NCI-H2196 treated with DMSO at 0.1 percent for 48 hours (cell line): Measurements from ENCODE around the gene ACTR3C.
A peak's percentile ranks its signal among the peaks of the same experiment; 100 is the strongest.

Source experiments
- DNase-seq: peaks from one replicate; lab custom pipeline; 2025; ENCODE audit not compliant: unreplicated experiment; lab: John Stamatoyannopoulos, UW

ACTR3C gene

DNA sequence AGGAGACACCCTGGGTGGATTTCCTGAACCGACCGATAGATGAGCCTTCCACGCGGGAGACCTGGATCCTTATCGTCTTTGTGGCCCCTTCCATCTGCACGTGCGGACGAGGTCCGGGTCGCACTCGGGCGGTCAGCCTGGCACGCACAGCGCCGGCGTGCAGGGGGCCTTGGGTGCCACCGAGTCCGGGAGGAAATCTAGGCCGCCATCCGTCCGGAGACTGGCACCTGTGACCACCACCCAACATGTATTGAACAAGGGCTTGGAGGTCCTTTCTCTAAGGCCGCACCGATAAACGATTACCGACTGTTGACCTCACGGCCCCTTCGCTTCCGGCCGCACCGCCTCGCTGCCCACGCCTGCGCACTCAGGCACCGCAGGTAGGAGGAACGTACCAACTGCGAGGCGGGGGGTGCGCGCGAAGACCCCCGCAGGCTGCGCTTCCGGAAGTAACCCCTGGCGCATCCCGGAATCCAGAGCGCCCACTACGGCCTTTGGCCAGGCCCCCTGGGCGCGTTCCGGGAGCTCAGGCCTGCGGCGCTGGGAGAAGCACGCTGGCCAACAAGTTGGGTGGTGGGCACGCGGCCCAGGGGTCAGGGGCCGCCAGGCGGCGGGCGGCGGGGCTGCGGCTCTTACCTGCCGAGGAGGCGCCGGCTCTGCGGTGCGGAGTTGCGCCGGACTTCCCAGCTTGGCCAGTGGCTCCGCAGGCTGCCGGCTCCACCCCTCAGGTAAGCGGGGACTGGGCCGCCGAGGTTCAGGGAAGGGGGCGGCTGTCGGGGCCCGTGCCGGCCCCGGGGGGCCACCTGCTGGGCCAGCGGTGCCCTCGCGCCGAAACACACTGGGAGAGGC is at the start of gene ACTR3C, which contains the start of gene LRRC61:
Gene ACTR3C, minus strand, starts transcription at position 713 of the 849 bp plus-strand sequence. CDS start 28,249 bp downstream, outside the sequence.
Gene LRRC61, plus strand, starts transcription at position 523 of the 849 bp plus-strand sequence. CDS start 13,507 bp downstream, outside the sequence.
- DNase-seq = peak; percentile 50

- no peak for DNase-seq
Measured at GRCh38 chr7:150372271-150373048, 49.1 kb upstream of the ACTR3C start.

DNA sequence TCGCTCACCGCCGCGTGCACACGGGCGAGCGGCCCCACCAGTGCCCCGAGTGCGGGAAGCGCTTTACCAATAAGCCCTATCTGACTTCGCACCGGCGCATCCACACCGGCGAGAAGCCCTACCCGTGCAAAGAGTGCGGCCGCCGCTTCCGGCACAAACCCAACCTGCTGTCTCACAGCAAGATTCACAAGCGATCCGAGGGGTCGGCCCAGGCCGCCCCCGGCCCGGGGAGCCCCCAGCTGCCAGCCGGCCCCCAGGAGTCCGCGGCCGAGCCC is 48.6 kb upstream of the ACTR3C start:
- DNase-seq = no peak

- no peak for DNase-seq
Measured at GRCh38 chr7:150371131-150371995, 48.0 kb upstream of the ACTR3C start.

- DNase-seq = no peak
Measured at GRCh38 chr7:150370612-150371071, 47.3 kb upstream of the ACTR3C start.

DNA sequence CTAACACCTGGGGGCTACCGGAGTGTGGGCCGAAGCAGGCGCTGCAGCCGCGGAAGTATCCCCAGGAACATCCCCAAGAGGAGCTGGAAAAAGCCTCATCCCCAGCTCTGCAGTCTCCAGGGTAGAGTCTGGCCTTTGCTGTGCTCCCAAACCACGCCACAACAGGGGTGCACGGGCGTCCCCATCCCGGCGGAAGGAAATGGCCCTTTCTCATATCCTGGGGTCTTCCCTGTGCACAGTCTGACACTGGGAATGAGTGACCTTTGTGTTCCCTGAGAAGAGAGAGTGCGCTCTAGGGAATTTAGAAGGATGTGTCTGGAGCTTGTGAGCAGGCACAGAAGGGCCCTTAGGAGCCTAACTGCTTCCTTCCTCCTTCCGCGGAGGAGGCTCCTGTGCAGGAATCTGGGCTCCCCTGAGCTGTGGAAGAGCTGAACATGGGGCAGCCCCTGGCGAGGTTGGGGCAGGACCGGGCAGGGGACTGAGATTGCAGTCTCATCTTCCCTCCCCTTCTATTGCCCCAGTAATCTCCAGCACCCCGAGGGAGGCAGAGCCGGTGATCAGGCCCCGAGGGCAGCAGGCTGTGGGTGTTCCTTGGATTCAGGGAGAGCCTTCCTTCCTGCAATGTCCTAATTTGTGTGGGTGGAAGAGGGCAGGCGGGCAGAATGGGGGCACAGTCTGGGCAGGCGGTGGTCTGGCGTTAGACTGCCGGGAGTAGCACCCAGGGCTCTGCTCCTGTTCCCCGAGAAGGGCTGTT is 46.6 kb upstream of the ACTR3C start:
- DNase-seq = no peak

- DNase-seq = no peak
Measured at GRCh38 chr7:150368884-150369747, 45.8 kb upstream of the ACTR3C start.

DNA sequence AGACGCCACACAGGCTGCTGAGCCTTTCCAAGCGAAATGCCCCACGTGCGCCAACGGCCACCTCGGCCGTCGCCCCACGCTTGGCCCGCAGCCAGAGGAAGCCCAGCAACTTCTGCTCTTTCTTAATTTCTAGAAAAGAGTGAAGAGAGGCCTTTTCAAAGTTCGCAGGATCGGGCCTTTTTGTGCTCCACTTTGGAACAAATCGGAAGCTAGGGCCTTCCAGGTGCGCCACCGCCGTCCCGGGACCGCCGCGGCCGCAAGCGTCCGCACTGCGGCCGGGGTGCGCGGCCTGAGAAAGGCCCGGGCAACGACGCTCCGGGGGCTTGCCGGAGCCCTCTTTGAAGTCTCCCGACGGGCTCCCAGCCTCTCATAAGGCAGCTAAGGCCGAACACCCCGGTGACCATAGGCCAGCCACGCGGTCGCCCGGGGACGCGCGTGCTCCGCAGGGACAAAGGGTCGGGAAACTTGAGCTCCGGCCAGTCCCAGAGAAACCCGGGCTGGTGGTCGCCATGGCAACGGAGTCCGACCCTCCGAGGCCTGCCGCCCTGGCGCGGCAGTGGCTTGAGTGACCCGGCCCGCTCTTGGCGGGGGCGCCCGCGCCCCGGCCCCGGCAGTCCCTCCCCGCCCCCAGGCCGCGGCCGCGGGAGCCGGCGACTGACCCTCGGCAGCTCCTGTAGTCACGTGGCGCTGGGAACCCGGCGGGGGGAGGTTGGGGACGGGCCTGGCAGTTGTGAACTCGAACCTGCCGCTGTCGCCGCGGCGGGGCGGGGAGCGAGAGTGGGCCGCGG is 44.9 kb upstream of the ACTR3C start, which contains the start of gene REPIN1:
Gene REPIN1, plus strand, starts transcription at position 727 of the 788 bp plus-strand sequence. CDS start 890 bp downstream, outside the sequence.
- peak; percentile 84 for DNase-seq

DNA sequence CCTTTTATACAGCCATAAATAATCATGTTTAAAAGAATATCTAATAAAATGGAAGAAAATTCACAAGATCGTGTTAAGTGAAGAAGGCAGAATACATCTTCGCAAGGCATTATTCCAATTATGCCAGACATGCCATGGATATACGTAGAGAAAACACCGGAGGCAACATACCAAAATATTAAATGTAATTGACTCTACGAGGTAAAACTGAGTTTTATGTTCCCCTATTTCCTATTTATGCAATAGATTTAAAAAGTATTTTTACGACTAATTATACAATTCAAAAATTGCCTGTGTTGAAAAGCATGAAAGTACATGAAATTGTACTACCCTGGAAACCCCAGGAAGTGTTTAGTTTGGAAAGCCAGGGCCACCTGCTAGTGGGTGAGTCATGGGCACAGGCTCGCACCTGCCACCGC is 44.3 kb upstream of the ACTR3C start:
- DNase-seq = no peak

GRCh38 chr7:150365673-150366398 is 42.5 kb upstream of the ACTR3C start:
- no peak for DNase-seq

DNA sequence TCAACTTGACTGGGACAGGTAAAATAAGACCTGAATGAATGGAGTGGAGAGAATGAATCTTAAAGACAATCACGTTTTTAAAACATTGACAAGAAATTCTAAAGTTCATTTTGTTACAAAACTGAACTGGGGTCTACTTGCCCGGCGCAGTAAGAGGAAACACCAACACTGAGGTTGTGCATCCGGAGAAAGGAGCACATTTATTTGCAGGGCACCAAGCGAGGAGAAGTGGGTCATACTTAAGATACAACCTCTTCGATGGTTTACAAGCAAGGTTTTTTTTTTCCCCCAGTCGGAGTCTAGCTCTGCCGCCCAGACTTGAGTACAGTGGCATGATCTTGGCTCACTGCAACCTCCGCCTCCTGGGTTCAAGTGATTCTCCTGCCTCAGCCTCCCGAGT is 41.8 kb upstream of the ACTR3C start:
- DNase-seq = no peak

DNA sequence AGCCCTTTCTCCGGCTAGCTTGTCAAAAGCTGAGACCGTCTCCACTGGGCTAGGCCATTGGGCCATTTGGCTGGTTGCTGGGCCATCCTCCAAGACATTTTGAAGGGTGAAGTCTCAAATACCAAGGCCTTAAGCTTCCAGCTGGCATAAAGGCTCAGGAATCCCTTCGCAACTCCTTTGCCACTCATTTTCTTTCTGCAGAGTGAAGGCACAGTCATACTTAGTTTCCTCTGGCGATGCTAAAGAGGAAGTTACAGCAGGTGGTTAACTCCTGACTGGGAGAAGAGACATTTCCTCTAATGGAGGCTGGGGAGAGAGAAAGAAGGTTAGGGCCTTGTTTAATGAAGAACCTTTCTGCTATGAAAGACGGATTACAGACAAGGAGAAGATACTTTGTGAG is 40.5 kb upstream of the ACTR3C start:
- DNase-seq = no peak

- no peak for DNase-seq
Measured at GRCh38 chr7:150363370-150363769, 40.0 kb upstream of the ACTR3C start.

DNA sequence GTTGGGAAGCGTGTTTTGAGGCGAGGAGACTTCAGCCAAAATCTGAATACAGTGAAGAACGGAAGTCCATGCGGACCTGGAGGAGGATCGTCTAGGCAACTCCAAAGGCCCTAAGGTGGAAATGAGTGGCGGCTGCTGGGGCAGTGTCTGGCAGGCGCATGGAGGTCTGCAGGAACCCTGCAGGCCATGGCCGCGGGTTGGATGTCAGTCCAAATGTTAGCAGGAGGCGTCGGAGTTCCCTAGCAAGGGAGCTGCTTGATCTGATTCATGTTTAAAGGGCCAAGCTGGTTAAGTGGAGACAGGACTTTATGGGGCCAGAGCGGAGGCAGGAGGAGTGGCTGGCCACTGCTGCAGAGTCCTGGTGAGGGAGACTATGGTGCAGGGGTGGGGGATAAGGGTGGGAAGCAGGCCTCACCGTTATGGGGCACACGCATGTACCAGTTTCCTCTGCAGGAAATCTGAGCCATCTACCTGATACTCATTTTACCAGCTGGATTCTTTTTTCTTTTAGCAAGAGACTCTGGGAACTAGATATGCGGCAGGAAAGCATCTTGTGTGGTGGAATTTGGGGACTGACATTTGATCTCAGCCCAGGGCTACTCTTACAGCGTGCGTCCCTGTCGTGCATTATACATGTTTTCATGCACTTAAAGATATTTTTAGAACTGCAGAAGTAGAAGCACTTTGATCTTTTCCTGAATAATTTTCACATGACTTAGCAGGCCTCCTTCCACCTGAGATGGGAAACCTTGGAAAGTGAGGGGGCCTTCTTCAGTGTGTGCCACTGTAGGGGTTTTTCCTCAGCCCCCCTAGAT is 38.7 kb upstream of the ACTR3C start:
- DNase-seq = no peak

DNA sequence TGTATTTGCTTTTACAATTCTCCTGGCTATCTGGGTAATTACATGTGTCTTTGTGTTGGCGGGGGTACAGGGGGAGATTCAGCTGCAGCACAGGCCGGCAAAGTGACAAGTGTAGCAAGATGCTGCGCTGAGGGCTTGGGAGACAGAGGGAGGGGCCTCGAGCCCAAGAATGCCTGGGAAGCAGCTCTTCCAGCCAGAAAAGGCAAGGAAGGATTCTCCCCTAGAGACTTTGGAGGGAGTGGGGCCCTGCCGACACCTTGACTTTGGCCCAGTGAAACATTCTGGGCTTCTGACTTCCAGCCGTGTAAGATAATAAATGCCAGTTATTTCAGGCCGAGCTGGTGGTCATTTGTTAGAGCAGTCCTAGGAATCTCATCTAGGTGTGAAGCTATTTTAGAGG is 38.1 kb upstream of the ACTR3C start:
- DNase-seq = no peak

GRCh38 chr7:150360363-150361058 is 37.2 kb upstream of the ACTR3C start:
- DNase-seq = no peak
